Measurements from ENCODE around the gene FAM110D. TPM values are rescaled to one million over a fixed set of nuclear protein-coding genes. Genes with fewer than 3 reads are reported as not detected.

Gene FAM110D
- total and polyA plus RNA-seq, 5 donors = 1.9 to 4.2 (median 2.6) TPM

Other genes with a start within 250 kb of the FAM110D start
- 1 to 10 TPM; 3.9 to 5.6 (median 4.2) TPM for gene PAFAH2, start 161.0 kb upstream of the FAM110D start, total RNA-seq
- 2.0 TPM for gene PAFAH2, start 161.0 kb upstream of the FAM110D start, polyA plus RNA-seq
- 1 to 10 TPM in 3 of 4 donors, under 1 TPM in 1; 0.78 to 4.3 (median 2.7) TPM for gene EXTL1, start 137.3 kb upstream of the FAM110D start, total RNA-seq
- 2.2 TPM for gene EXTL1, start 137.3 kb upstream of the FAM110D start, polyA plus RNA-seq
- under 1 TPM; 0.24 to 0.48 (median 0.41) TPM for gene SLC30A2, start 113.0 kb upstream of the FAM110D start, total RNA-seq
- 0.36 TPM for gene SLC30A2, start 113.0 kb upstream of the FAM110D start, polyA plus RNA-seq
- gene TRIM63, start 91.4 kb upstream of the FAM110D start, total RNA-seq = 100 to 1,000 TPM; 121 to 194 (median 155) TPM
- gene TRIM63, start 91.4 kb upstream of the FAM110D start, polyA plus RNA-seq = 184 TPM
- 1 to 10 TPM; 3.7 to 5.2 (median 4.5) TPM for gene PDIK1L, start 47.3 kb upstream of the FAM110D start, total RNA-seq
- 1.1 TPM for gene PDIK1L, start 47.3 kb upstream of the FAM110D start, polyA plus RNA-seq
- gene C1orf232, start 9.9 kb downstream of the FAM110D start, total RNA-seq = not detected
- not detected for gene C1orf232, start 9.9 kb downstream of the FAM110D start, polyA plus RNA-seq
- 10 to 100 TPM; 14.4 to 24.2 (median 20.5) TPM for gene ZNF593, start 10.8 kb downstream of the FAM110D start, total RNA-seq
- 31.9 TPM for gene ZNF593, start 10.8 kb downstream of the FAM110D start, polyA plus RNA-seq
- not detected for gene ZNF593OS, start 12.8 kb downstream of the FAM110D start, total RNA-seq
- 0.18 TPM for gene ZNF593OS, start 12.8 kb downstream of the FAM110D start, polyA plus RNA-seq
- gene CNKSR1, start 18.4 kb downstream of the FAM110D start, total RNA-seq = 1 to 10 TPM in 3 of 4 donors, under 1 TPM in 1; 0.62 to 1.8 (median 1.4) TPM
- 0.86 TPM for gene CNKSR1, start 18.4 kb downstream of the FAM110D start, polyA plus RNA-seq
- gene CATSPER4, start 31.5 kb downstream of the FAM110D start, total RNA-seq = not detected
- gene CATSPER4, start 31.5 kb downstream of the FAM110D start, polyA plus RNA-seq = not detected
- gene CEP85, start 75.1 kb downstream of the FAM110D start, total RNA-seq = 10 to 100 TPM; 18.9 to 56.2 (median 32.9) TPM
- 20.7 TPM for gene CEP85, start 75.1 kb downstream of the FAM110D start, polyA plus RNA-seq
- gene SH3BGRL3, start 121.0 kb downstream of the FAM110D start, total RNA-seq = 10 to 100 TPM; 28.9 to 71.3 (median 51.1) TPM
- gene SH3BGRL3, start 121.0 kb downstream of the FAM110D start, polyA plus RNA-seq = 41.9 TPM
- 10 to 100 TPM; 13.7 to 18.5 (median 16.0) TPM for gene UBXN11, start 147.6 kb downstream of the FAM110D start, total RNA-seq
- 13.3 TPM for gene UBXN11, start 147.6 kb downstream of the FAM110D start, polyA plus RNA-seq
- 1 to 10 TPM; 1.8 to 5.7 (median 4.1) TPM for gene CD52, start 158.9 kb downstream of the FAM110D start, total RNA-seq
- 4.5 TPM for gene CD52, start 158.9 kb downstream of the FAM110D start, polyA plus RNA-seq
- not detected for gene CRYBG2, start 195.1 kb downstream of the FAM110D start, total RNA-seq
- gene CRYBG2, start 195.1 kb downstream of the FAM110D start, polyA plus RNA-seq = not detected
- gene ZNF683, start 213.7 kb downstream of the FAM110D start, total RNA-seq = under 1 TPM in 1 of 4 donors, not detected in 3; 0.23 TPM
- gene ZNF683, start 213.7 kb downstream of the FAM110D start, polyA plus RNA-seq = not detected

All from right cardiac atrium (tissue), 5 donors.